ENCODE data around the gene FMO3.

FMO3 gene

GRCh38 chr1:171152549-171152948 lies 61.8 kb downstream of the FMO3 start:
- ATAC-seq (ENCODE audit: insufficient read depth, low read depth) (no peak), DNase-seq (no peak)
- Histone ChIP-seq H3K4me2 (ENCODE audit: insufficient read depth, low read length) (no peak overlapping the region), H3K4me1 (ENCODE audit: insufficient read depth, low read length) (no peaks in the 10 kb centered on the region), H3K9me3 (ENCODE audit: insufficient read depth, low read length, severe bottlenecking) (no peaks in the 10 kb centered on the region), H3K36me3 (ENCODE audit: insufficient read depth, low read length) (no peaks in the 10 kb centered on the region), H3K27ac (ENCODE audit: low read length) (no peak overlapping the region), H3K27me3 (ENCODE audit: insufficient read depth, low read length, poor library complexity) (no peaks in the 10 kb centered on the region), H3K79me2 (ENCODE audit: insufficient read depth, low read length) (no peaks in the 10 kb centered on the region), H4K20me1 (ENCODE audit: insufficient read depth, low read length) (no peaks in the 10 kb centered on the region), H3K9ac (ENCODE audit: low read depth, low read length) (no peak overlapping the region), H2AFZ (ENCODE audit: low read depth, low read length) (no peak overlapping the region), H3K4me3 (ENCODE audit: low read depth in 1 of 2, low read length in 2 of 2) (no peak overlapping the region)
- no peak for TF ChIP-seq CTCF (IDR thresholded peaks at IDR 0.05; ENCODE audit: borderline replicate concordance, extremely low read depth, low read length, poor library complexity, severe bottlenecking)
- no peak for TF ChIP-seq EZH2 (IDR thresholded peaks at IDR 0.05; ENCODE audit: borderline replicate concordance, low read depth, low read length, severe bottlenecking)

GRCh38 chr1:171155484-171155883 lies 64.8 kb downstream of the FMO3 start:
- no peak for ATAC-seq (ENCODE audit: insufficient read depth, low read depth)
- no peaks in the 10 kb centered on the region for H3K79me2 ChIP-seq (ENCODE audit: insufficient read depth, low read length)
- H3K4me3 ChIP-seq (ENCODE audit: low read depth in 1 of 2, low read length in 2 of 2) = no peak overlapping the region
- H3K9ac ChIP-seq (ENCODE audit: low read depth, low read length) = no peak overlapping the region
- no peaks in the 10 kb centered on the region for H4K20me1 ChIP-seq (ENCODE audit: insufficient read depth, low read length)
- DNase-seq = no peak
- TF ChIP-seq EZH2 (IDR thresholded peaks at IDR 0.05; ENCODE audit: borderline replicate concordance, low read depth, low read length, severe bottlenecking) (no peak), CTCF (IDR thresholded peaks at IDR 0.05; ENCODE audit: borderline replicate concordance, extremely low read depth, low read length, poor library complexity, severe bottlenecking) (no peak)
- H3K9me3 ChIP-seq (ENCODE audit: insufficient read depth, low read length, severe bottlenecking) = no peaks in the 10 kb centered on the region
- no peaks in the 10 kb centered on the region for H3K4me1 ChIP-seq (ENCODE audit: insufficient read depth, low read length)
- H3K27me3 ChIP-seq (ENCODE audit: insufficient read depth, low read length, poor library complexity) = no peaks in the 10 kb centered on the region
- H3K27ac ChIP-seq (ENCODE audit: low read length) = no peak overlapping the region
- no peaks in the 10 kb centered on the region for H3K36me3 ChIP-seq (ENCODE audit: insufficient read depth, low read length)
- no peak overlapping the region for H2AFZ ChIP-seq (ENCODE audit: low read depth, low read length)
- no peak overlapping the region for H3K4me2 ChIP-seq (ENCODE audit: insufficient read depth, low read length)

- no peaks in the 10 kb centered on the region for H3K9me3 ChIP-seq (ENCODE audit: insufficient read depth, low read length, severe bottlenecking)
- no peak for TF ChIP-seq CTCF (IDR thresholded peaks at IDR 0.05; ENCODE audit: borderline replicate concordance, extremely low read depth, low read length, poor library complexity, severe bottlenecking)
- TF ChIP-seq EZH2 (IDR thresholded peaks at IDR 0.05; ENCODE audit: borderline replicate concordance, low read depth, low read length, severe bottlenecking) = no peak
- H3K36me3 ChIP-seq (ENCODE audit: insufficient read depth, low read length) = no peaks in the 10 kb centered on the region
- no peak overlapping the region for H3K4me2 ChIP-seq (ENCODE audit: insufficient read depth, low read length)
- no peak overlapping the region for H3K27ac ChIP-seq (ENCODE audit: low read length)
- H4K20me1 ChIP-seq (ENCODE audit: insufficient read depth, low read length) = no peaks in the 10 kb centered on the region
- DNase-seq = no peak
- H3K4me1 ChIP-seq (ENCODE audit: insufficient read depth, low read length) = no peaks in the 10 kb centered on the region
- H3K4me3 ChIP-seq (ENCODE audit: low read depth in 1 of 2, low read length in 2 of 2) = no peak overlapping the region
- H2AFZ ChIP-seq (ENCODE audit: low read depth, low read length) = no peak overlapping the region
- H3K79me2 ChIP-seq (ENCODE audit: insufficient read depth, low read length) = no peaks in the 10 kb centered on the region
- no peak for ATAC-seq (ENCODE audit: insufficient read depth, low read depth)
- no peaks in the 10 kb centered on the region for H3K27me3 ChIP-seq (ENCODE audit: insufficient read depth, low read length, poor library complexity)
- no peak overlapping the region for H3K9ac ChIP-seq (ENCODE audit: low read depth, low read length)
Observed at GRCh38 chr1:171158096-171158495, 67.4 kb downstream of the FMO3 start.

GRCh38 chr1:171158551-171158950 lies 67.8 kb downstream of the FMO3 start:
- H3K9me3 ChIP-seq (ENCODE audit: insufficient read depth, low read length, severe bottlenecking) = no peaks in the 10 kb centered on the region
- no peak for ATAC-seq (ENCODE audit: insufficient read depth, low read depth)
- DNase-seq = no peak
- TF ChIP-seq EZH2 (IDR thresholded peaks at IDR 0.05; ENCODE audit: borderline replicate concordance, low read depth, low read length, severe bottlenecking) (no peak), CTCF (IDR thresholded peaks at IDR 0.05; ENCODE audit: borderline replicate concordance, extremely low read depth, low read length, poor library complexity, severe bottlenecking) (no peak)
- no peaks in the 10 kb centered on the region for H3K27me3 ChIP-seq (ENCODE audit: insufficient read depth, low read length, poor library complexity)
- H2AFZ ChIP-seq (ENCODE audit: low read depth, low read length) = no peak overlapping the region
- H3K36me3 ChIP-seq (ENCODE audit: insufficient read depth, low read length) = no peaks in the 10 kb centered on the region
- no peak overlapping the region for H3K4me3 ChIP-seq (ENCODE audit: low read depth in 1 of 2, low read length in 2 of 2)
- no peaks in the 10 kb centered on the region for H3K4me1 ChIP-seq (ENCODE audit: insufficient read depth, low read length)
- H3K9ac ChIP-seq (ENCODE audit: low read depth, low read length) = no peak overlapping the region
- H3K27ac ChIP-seq (ENCODE audit: low read length) = no peak overlapping the region
- H3K4me2 ChIP-seq (ENCODE audit: insufficient read depth, low read length) = no peak overlapping the region
- no peaks in the 10 kb centered on the region for H4K20me1 ChIP-seq (ENCODE audit: insufficient read depth, low read length)
- no peaks in the 10 kb centered on the region for H3K79me2 ChIP-seq (ENCODE audit: insufficient read depth, low read length)

Measured in DND-41 (cell line).